ENCODE results near the gene ANGEL1.

Gene ANGEL1

GRCh38 chr14:76778546-76779215 is 34.0 kb downstream of the ANGEL1 start:
- no peak for DNase-seq

GRCh38 chr14:76777721-76778120 is 35.0 kb downstream of the ANGEL1 start:
- no peak for DNase-seq

GRCh38 chr14:76776428-76777251 is 36.0 kb downstream of the ANGEL1 start:
- no peak for DNase-seq

- no peak for DNase-seq
Observed at GRCh38 chr14:76775695-76776427, 36.8 kb downstream of the ANGEL1 start.

- DNase-seq: no peak
Observed at GRCh38 chr14:76774821-76775694, 37.6 kb downstream of the ANGEL1 start.

GRCh38 chr14:76773956-76774820 is 38.5 kb downstream of the ANGEL1 start:
- no peak for DNase-seq

DNA sequence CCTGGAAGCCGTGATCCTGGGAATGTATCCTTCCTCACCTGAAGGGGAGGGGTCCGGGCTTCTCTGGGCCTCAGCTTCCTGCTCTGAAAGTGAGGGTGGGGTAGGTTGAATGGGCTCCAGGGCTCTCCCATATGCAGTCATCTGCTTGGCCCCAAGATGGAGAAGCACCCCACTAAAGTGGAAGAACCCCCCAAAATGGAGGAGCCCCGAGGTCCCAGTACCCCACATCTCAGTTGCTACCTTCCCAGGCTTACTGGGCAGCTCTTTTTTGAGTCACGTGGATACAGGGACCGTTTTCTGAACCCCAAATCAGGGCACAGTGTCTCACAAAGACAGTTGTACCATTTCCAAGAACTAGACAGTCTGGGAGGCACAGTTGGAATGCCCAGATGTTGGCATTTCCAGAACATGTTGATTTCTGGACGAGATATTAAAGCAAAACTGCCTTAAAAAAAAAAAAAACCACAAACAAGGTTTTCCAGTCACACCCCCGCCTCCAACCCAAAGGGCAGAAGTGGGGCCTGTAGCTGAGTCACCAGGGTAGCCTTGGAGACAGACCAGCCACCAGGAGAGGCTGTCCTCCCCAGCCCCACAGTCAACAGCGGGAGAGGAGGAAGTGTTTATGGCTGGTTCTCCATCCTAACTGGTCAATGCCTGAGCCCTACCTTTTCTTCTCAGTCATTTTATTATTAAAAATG is 39.3 kb downstream of the ANGEL1 start:
- DNase-seq: no peak

- DNase-seq: no peak
Observed at GRCh38 chr14:76772300-76773187, 40.1 kb downstream of the ANGEL1 start.

DNA sequence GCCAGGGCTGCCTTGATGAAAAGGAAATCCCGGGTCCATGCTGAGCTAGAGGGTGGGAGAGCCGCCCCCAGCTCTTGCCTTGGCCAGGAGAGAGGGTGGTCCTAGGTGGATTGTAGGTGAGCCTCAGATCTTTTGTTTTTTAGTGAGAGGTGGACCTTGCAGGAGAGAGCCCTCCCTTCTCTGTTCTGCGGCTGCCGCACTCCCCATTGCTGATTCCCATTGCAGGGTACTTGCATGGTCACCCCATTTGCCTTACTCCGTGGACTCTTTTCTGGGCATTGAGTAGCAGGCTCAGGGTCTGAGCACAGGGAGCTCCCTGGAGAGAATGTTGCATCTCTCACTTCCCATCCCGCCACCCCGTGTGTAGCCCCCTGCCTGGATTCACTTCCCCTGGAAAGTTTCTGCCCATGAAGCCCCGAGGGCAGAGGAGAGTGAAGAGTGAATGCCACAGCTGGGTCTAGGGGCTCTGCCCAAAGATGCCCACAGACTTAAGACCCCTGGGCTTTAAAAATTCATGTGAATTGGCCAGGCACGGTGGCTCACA is 41.2 kb downstream of the ANGEL1 start:
- DNase-seq: no peak

DNA sequence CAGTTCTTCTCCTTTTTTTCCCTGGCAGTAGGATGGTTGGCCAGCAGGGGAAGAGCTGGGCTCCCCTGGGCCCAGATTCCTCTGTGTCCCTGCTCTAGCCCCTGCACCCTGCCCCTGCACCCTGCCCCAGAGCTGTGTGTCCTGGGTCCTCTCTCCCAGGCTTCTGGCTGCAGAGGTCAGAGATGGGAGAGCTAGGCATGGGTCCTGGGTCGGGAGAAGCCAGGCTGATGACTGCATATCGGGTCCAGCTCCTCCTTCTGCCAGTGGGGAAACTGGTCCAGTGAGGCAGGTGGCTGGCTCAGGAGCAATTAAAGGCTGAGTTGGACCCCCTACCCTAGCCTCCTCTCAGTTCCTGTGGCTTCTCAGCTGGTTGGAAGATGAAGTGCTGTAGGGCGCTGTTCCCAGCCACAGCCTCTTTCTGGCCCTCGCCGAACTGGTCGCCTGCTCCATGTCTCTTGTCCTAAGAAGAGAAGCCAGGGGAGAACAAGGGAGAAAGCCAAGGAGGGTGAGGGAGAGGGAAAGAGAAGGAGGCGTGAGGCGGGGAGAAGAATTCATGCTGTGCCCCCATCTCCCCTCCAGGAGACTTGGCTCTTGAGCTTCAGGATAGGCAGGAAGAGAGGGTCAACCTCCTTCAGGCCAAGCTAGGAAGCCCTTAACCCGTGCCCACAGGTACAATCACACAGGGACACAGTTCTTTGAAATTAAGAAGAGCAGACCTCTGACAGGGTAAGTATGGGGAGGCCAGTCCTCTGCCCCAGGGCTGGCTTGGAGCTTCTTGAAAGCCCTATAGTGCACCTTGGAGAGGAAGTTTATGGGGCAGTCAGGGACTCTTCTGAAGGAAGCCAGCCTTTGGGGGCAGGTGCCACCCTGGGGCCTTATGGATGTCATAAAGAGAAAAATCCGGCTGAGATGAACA is 41.9 kb downstream of the ANGEL1 start:
- no peak for DNase-seq

GRCh38 chr14:76769636-76770292 is 42.9 kb downstream of the ANGEL1 start:
- DNase-seq: no peak

DNA sequence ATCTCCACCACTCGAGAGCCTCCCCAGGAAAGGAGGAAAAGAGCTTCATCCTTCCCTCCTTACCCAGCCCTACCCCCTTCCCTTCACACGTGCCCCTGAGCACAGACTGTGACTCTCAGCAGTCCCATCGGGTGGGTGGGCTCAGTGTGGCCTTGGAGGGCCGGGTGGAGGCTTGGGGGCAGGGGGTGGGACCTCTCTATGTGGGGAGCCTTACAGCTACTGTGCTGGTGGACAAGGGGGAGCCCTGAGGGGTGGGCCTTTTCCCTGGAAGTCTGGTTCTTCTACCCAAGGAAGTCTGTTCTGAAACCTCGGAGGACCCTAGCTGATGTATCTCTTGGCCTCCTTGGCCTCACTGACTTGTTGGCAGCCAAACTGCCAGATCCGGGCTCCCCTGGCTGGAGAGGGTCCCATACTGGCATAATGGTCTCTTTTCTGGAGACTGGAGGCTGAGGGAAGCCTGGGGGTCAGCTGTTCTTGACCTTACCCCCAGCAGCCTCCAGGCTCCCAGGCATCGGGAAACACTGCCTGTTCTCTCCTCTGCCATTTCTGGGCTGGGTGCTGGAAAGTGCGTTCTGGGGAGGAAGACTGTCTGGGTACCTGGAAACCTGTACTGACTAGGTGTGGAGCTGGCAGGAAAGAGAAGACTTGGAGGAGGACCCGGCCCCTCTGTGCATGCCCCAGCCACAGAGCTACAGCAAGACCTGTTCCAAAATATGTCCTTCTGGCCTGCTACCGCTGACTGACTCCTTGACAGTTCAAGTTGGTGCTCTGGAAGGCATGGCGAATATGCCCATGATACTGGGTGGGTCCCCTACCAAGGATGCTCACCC is 43.8 kb downstream of the ANGEL1 start:
- no peak for DNase-seq

- DNase-seq: peak; percentile 75
Observed at GRCh38 chr14:76767681-76768656, 44.7 kb downstream of the ANGEL1 start.

- no peak for DNase-seq
Observed at GRCh38 chr14:76765461-76765931, 47.2 kb downstream of the ANGEL1 start.
